WTC11 (cell line): ENCODE data around the gene CDKL5. TPM values are rescaled to one million over a fixed set of nuclear protein-coding genes. Genes with fewer than 3 reads are reported as not detected.

Source experiments
- ATAC-seq: fragments of 200-7000 bp; cut with Tn5 transposase; 2 replicates; pipeline ENCODE4 v1.10.0; 2021; ENCODE audit warnings: mild to moderate bottlenecking, moderate library complexity
- CTCF ChIA-PET: fragments of 300-600 bp; sonication (Branson Sonifier 250); formaldehyde crosslinking; loops from one replicate; lab custom pipeline; 2021; ENCODE audit warnings: antibody characterized with exemption; lab: Charles Lee
- POLR2A ChIA-PET: fragments of 350-600 bp; sonication (Branson Sonifier 250); formaldehyde crosslinking; loops from one replicate; lab custom pipeline; 2021; ENCODE audit warnings: antibody characterized with exemption; lab: Charles Lee
- DNase-seq: peaks from one replicate; pipeline ENCODE4 v3.0.0; 2021; ENCODE audit warnings: low spot score
- H3K27ac Mint-ChIP-seq: 2 replicates; pipeline ENCODE4 v1.8.0; 2021; ENCODE audit warnings: mixed read lengths
- H3K27me3 Mint-ChIP-seq: 2 replicates; pipeline ENCODE4 v1.8.0; 2021; ENCODE audit warnings: low read depth, mild to moderate bottlenecking, moderate library complexity, mixed read lengths
- H3K36me3 Mint-ChIP-seq: 2 replicates; pipeline ENCODE4 v1.8.0; 2021; ENCODE audit warnings: mixed read lengths
- H3K4me1 Mint-ChIP-seq: 2 replicates; pipeline ENCODE4 v1.8.0; 2022; ENCODE audit warnings: mixed read lengths
- H3K4me3 Mint-ChIP-seq: 2 replicates; pipeline ENCODE4 v1.8.0; 2021; ENCODE audit warnings: mild to moderate bottlenecking, moderate library complexity, mixed read lengths
- H3K9me3 Mint-ChIP-seq: 2 replicates; pipeline ENCODE4 v1.8.0; 2021; ENCODE audit warnings: mixed read lengths
- AFF4 ChIP-seq: sonication (generic); formaldehyde crosslinking; IDR thresholded peaks from 2 replicates; pipeline ENCODE4 v1.8.1; 2023; ENCODE audit warnings: mild to moderate bottlenecking, missing genetic modification reagents, borderline replicate concordance
- ATF3 ChIP-seq: sonication (generic); formaldehyde crosslinking; conservative IDR thresholded peaks from 2 replicates; pipeline ENCODE4 v1.8.1; 2022; ENCODE audit warnings: mild to moderate bottlenecking, missing genetic modification reagents
- CREB1 ChIP-seq: sonication (generic); formaldehyde crosslinking; IDR thresholded peaks from 2 replicates; pipeline ENCODE4 v1.8.0; 2023; ENCODE audit warnings: mild to moderate bottlenecking, missing genetic modification reagents
- E2F4 ChIP-seq: sonication (generic); formaldehyde crosslinking; IDR thresholded peaks from 2 replicates; pipeline ENCODE4 v1.8.1; 2022; ENCODE audit warnings: low read depth, mild to moderate bottlenecking, moderate library complexity, missing genetic modification reagents, borderline replicate concordance
- E2F5 ChIP-seq: sonication (generic); formaldehyde crosslinking; IDR thresholded peaks from 2 replicates; pipeline ENCODE4 v1.8.1; 2022; ENCODE audit warnings: mild to moderate bottlenecking, moderate library complexity, missing genetic modification reagents
- HMGA2 ChIP-seq: fragments of 250-450 bp; sonication (Bioruptor Pico); IDR thresholded peaks from 2 replicates; pipeline ENCODE4 v1.4.0; 2021; ENCODE audit warnings: mild to moderate bottlenecking, moderate library complexity
- JUN ChIP-seq: sonication (generic); formaldehyde crosslinking; IDR thresholded peaks from 2 replicates; pipeline ENCODE4 v1.8.0; 2023; ENCODE audit warnings: mild to moderate bottlenecking, missing genetic modification reagents
- KAT7 ChIP-seq: sonication (generic); formaldehyde crosslinking; IDR thresholded peaks from 2 replicates; pipeline ENCODE4 v1.8.1; 2023; ENCODE audit warnings: missing genetic modification reagents, mild to moderate bottlenecking, borderline replicate concordance
- MYBL2 ChIP-seq: sonication (generic); formaldehyde crosslinking; IDR thresholded peaks from 2 replicates; pipeline ENCODE4 v1.8.1; 2023; ENCODE audit warnings: mild to moderate bottlenecking, moderate library complexity, missing genetic modification reagents
- NR2C2 ChIP-seq: sonication (generic); formaldehyde crosslinking; IDR thresholded peaks from 2 replicates; pipeline ENCODE4 v1.8.0; 2022; ENCODE audit warnings: mild to moderate bottlenecking, missing genetic modification reagents
- OVOL2 ChIP-seq: fragments of 250-450 bp; sonication (Bioruptor Pico); IDR thresholded peaks from 2 replicates; pipeline ENCODE4 v1.9.0; 2021; ENCODE audit warnings: mild to moderate bottlenecking, borderline replicate concordance
- SMAD4 ChIP-seq: sonication (generic); formaldehyde crosslinking; IDR thresholded peaks from 2 replicates; pipeline ENCODE4 v1.8.0; 2022; ENCODE audit warnings: mild to moderate bottlenecking, missing genetic modification reagents
- STAT6 ChIP-seq: sonication (generic); formaldehyde crosslinking; conservative IDR thresholded peaks from 2 replicates; pipeline ENCODE4 v1.8.1; 2023; ENCODE audit warnings: mild to moderate bottlenecking, low read depth, missing genetic modification reagents, moderate library complexity
- ZNF263 ChIP-seq: sonication (generic); formaldehyde crosslinking; IDR thresholded peaks from 2 replicates; pipeline ENCODE4 v1.8.1; 2022; ENCODE audit warnings: low read depth, mild to moderate bottlenecking, moderate library complexity, missing genetic modification reagents
- total RNA-seq: library from RNA; stranded (reverse); gene quantifications from 3 replicates; pipeline ENCODE4 v1.2.3, GENCODE V29; 2021
- TF ChIP-seq, protein P1 (sequence below): sonication (generic); formaldehyde crosslinking; IDR thresholded peaks from 2 replicates; pipeline ENCODE4 v1.8.1; 2022; ENCODE audit warnings: mild to moderate bottlenecking, missing genetic modification reagents, moderate library complexity, borderline replicate concordance
- TF ChIP-seq, protein P2 (sequence below): fragments of 250-450 bp; sonication (Bioruptor Pico); IDR thresholded peaks from 2 replicates; pipeline ENCODE4 v1.9.0; 2021; ENCODE audit warnings: mild to moderate bottlenecking

Gene CDKL5
- total RNA-seq, 1 experiment from 2014 or later = 13.6 TPM

DNA sequence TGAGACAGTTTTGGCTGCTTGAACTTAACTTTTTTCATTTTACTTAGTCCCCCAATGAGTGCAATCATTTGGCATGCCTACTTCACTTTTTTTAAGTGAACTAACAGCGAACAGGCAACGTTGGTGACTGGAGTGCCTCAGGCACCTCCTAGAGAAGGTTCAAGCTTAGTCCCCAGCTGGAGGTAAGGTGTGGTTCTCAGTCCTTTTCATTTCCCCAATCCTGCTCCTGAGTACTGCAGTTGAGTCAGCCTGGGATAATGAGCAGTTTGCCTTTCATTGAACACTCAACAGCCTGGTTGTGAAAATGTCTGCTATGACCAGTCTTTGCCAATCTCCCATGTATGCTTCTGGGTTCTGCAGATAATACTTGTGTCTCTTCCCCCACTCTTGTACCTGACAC is 109.5 kb downstream of the CDKL5 start (continued):
- TF ChIP-seq STAT6 (CRISPR knock-in tag) = no peak
- no peak for TF ChIP-seq NR2C2
- TF ChIP-seq E2F5 (CRISPR knock-in tag) = no peak
- TF ChIP-seq, protein P1, sequence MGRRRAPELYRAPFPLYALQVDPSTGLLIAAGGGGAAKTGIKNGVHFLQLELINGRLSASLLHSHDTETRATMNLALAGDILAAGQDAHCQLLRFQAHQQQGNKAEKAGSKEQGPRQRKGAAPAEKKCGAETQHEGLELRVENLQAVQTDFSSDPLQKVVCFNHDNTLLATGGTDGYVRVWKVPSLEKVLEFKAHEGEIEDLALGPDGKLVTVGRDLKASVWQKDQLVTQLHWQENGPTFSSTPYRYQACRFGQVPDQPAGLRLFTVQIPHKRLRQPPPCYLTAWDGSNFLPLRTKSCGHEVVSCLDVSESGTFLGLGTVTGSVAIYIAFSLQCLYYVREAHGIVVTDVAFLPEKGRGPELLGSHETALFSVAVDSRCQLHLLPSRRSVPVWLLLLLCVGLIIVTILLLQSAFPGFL (CRISPR knock-in tag) = no peak

DNA sequence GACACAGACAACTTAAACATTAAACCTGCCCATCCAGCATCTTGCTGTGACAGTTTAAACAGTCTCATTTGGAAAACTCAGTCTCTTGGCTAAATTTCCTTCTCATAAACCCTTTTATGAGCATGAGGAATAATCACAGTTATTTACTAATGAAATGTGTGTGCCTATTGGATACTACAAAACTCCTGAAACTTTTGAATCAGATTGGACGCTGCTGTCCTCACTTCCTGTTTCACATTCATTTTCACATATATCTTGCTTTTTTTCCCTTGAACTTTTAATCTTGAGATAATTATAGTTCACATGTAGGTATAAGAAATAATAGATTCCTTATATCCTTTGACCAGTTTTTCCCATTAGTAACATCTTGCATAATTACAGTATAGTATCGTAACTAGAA is 111.7 kb downstream of the CDKL5 start:
- ATAC-seq (no peak), DNase-seq (no peak)
- Mint-ChIP-seq H3K27me3 (no peaks in the 10 kb centered on the region), H3K4me1 (peaks cover 33% of the 10 kb centered on the region), H3K4me3 (no peak overlapping the region), H3K36me3 (no peaks in the 10 kb centered on the region), H3K9me3 (no peaks in the 10 kb centered on the region), H3K27ac (no peak overlapping the region)
- POLR2A ChIA-PET = no interaction called here
- CTCF ChIA-PET = interaction anchor here (1.1 kb wide), 1 partner anchor 13 kb away, joined by 3 read pairs; no protein-coding TSS in a partner anchor
- TF ChIP-seq ATF3 (no peak), SMAD4 (CRISPR knock-in tag) (no peak), OVOL2 (CRISPR knock-in tag) (no peak), ZNF263 (CRISPR knock-in tag) (no peak), CREB1 (CRISPR knock-in tag) (no peak), HMGA2 (CRISPR knock-in tag) (no peak), AFF4 (CRISPR knock-in tag) (no peak), MYBL2 (no peak), JUN (CRISPR knock-in tag) (no peak), E2F4 (no peak), KAT7 (CRISPR knock-in tag) (no peak)
- TF ChIP-seq, protein P2, sequence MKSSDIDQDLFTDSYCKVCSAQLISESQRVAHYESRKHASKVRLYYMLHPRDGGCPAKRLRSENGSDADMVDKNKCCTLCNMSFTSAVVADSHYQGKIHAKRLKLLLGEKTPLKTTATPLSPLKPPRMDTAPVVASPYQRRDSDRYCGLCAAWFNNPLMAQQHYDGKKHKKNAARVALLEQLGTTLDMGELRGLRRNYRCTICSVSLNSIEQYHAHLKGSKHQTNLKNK (CRISPR knock-in tag) = no peak
